HEK293 (cell line): Measurements from ENCODE around the gene LOXL1.

Experiments used
- REST ChIP-seq: fragments of 450-650 bp; formaldehyde crosslinking; IDR thresholded peaks from 2 replicates; pipeline ENCODE4 v1.5.1; 2016; ENCODE audit warnings: missing biosample characterization, missing genetic modification characterization
- SP2 ChIP-seq: fragments of 450-650 bp; formaldehyde crosslinking; IDR thresholded peaks from 2 replicates; pipeline ENCODE4 v1.5.1; 2016; ENCODE audit warnings: missing biosample characterization, missing genetic modification characterization
- YY1 ChIP-seq: fragments of 450-650 bp; formaldehyde crosslinking; IDR thresholded peaks from 2 replicates; pipeline ENCODE4 v1.5.1; 2018; ENCODE audit warnings: missing biosample characterization, missing genetic modification characterization
- ZBTB7A ChIP-seq: fragments of 450-650 bp; formaldehyde crosslinking; IDR thresholded peaks from 2 replicates; pipeline ENCODE4 v1.5.1; 2016; ENCODE audit warnings: low read depth, missing biosample characterization, missing genetic modification characterization
- ZFP41 ChIP-seq: fragments of 450-650 bp; formaldehyde crosslinking; IDR thresholded peaks from 2 replicates; pipeline ENCODE4 v1.5.1; 2016; ENCODE audit warnings: missing biosample characterization, missing genetic modification characterization, borderline replicate concordance
- ZNF24 ChIP-seq: fragments of 450-650 bp; formaldehyde crosslinking; IDR thresholded peaks from 2 replicates; pipeline ENCODE4 v1.5.1; 2016; ENCODE audit warnings: missing biosample characterization, missing genetic modification characterization
- ZNF335 ChIP-seq: fragments of 450-650 bp; formaldehyde crosslinking; conservative IDR thresholded peaks from 2 replicates; pipeline ENCODE4 v1.5.1; 2016; ENCODE audit warnings: missing biosample characterization, missing genetic modification characterization
- ZNF416 ChIP-seq: fragments of 450-650 bp; formaldehyde crosslinking; IDR thresholded peaks from 2 replicates; pipeline ENCODE4 v1.5.1; 2016; ENCODE audit warnings: missing biosample characterization, missing genetic modification characterization
- ZNF596 ChIP-seq: fragments of 450-650 bp; IDR thresholded peaks from 2 replicates; pipeline ENCODE4 v1.5.0; 2018; ENCODE audit warnings: missing biosample characterization, mild to moderate bottlenecking, missing genetic modification characterization, moderate library complexity
- ZNF791 ChIP-seq: fragments of 450-650 bp; formaldehyde crosslinking; IDR thresholded peaks from 2 replicates; pipeline ENCODE4 v1.5.1; 2016; ENCODE audit warnings: missing biosample characterization, missing genetic modification characterization
- TF ChIP-seq, protein P1 (sequence below): fragments of 450-650 bp; formaldehyde crosslinking; IDR thresholded peaks from 2 replicates; pipeline ENCODE4 v1.5.1; 2016; ENCODE audit warnings: missing biosample characterization, missing genetic modification characterization
- TF ChIP-seq, protein P2 (sequence below): fragments of 450-650 bp; formaldehyde crosslinking; IDR thresholded peaks from 2 replicates; pipeline ENCODE4 v1.5.1; 2016; ENCODE audit warnings: missing biosample characterization, missing genetic modification characterization
- TF ChIP-seq, protein P3 (sequence below): fragments of 450-650 bp; formaldehyde crosslinking; IDR thresholded peaks from 2 replicates; pipeline ENCODE4 v1.5.0; 2017; ENCODE audit warnings: missing biosample characterization, missing genetic modification characterization, borderline replicate concordance
- TF ChIP-seq, protein P4 (sequence below): fragments of 450-650 bp; formaldehyde crosslinking; conservative IDR thresholded peaks from 2 replicates; pipeline ENCODE4 v1.5.1; 2016; ENCODE audit warnings: low read depth, missing biosample characterization, missing genetic modification characterization

DNA sequence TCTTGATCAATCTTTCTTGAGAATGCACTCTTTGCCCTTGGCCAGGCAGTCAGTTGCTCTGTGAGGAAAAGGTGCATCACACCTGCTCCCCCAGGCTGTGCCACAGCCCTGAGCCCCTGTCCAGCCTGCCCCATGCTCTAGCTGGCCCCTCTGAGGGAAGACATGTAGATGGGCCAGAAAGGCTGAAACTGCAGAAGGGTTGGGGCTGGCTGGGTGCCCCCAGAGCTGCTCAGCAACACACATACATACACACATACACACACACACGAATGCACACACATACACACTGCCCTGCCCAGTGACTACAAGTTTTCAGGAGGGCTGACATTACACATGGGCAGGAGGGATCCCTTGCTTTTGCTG, 36.5 kb upstream of the LOXL1 start:
- no peak for TF ChIP-seq SP2 (tag by site-specific recombination)
- TF ChIP-seq, protein P1, sequence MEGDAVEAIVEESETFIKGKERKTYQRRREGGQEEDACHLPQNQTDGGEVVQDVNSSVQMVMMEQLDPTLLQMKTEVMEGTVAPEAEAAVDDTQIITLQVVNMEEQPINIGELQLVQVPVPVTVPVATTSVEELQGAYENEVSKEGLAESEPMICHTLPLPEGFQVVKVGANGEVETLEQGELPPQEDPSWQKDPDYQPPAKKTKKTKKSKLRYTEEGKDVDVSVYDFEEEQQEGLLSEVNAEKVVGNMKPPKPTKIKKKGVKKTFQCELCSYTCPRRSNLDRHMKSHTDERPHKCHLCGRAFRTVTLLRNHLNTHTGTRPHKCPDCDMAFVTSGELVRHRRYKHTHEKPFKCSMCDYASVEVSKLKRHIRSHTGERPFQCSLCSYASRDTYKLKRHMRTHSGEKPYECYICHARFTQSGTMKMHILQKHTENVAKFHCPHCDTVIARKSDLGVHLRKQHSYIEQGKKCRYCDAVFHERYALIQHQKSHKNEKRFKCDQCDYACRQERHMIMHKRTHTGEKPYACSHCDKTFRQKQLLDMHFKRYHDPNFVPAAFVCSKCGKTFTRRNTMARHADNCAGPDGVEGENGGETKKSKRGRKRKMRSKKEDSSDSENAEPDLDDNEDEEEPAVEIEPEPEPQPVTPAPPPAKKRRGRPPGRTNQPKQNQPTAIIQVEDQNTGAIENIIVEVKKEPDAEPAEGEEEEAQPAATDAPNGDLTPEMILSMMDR (tag by site-specific recombination), result no peak
- no peak for TF ChIP-seq ZNF791
- no peak for TF ChIP-seq ZBTB7A (tag by site-specific recombination)
- TF ChIP-seq ZNF335 (tag by site-specific recombination), result no peak
- no peak for TF ChIP-seq REST (tag by site-specific recombination)
- TF ChIP-seq YY1 (tag by site-specific recombination), result no peak
- TF ChIP-seq, protein P2, sequence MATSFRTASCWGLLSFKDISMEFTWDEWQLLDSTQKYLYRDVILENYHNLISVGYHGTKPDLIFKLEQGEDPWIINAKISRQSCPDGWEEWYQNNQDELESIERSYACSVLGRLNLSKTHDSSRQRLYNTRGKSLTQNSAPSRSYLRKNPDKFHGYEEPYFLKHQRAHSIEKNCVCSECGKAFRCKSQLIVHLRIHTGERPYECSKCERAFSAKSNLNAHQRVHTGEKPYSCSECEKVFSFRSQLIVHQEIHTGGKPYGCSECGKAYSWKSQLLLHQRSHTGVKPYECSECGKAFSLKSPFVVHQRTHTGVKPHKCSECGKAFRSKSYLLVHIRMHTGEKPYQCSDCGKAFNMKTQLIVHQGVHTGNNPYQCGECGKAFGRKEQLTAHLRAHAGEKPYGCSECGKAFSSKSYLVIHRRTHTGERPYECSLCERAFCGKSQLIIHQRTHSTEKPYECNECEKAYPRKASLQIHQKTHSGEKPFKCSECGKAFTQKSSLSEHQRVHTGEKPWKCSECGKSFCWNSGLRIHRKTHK (tag by site-specific recombination), result no peak
- TF ChIP-seq ZNF24, result no peak
- TF ChIP-seq, protein P3, sequence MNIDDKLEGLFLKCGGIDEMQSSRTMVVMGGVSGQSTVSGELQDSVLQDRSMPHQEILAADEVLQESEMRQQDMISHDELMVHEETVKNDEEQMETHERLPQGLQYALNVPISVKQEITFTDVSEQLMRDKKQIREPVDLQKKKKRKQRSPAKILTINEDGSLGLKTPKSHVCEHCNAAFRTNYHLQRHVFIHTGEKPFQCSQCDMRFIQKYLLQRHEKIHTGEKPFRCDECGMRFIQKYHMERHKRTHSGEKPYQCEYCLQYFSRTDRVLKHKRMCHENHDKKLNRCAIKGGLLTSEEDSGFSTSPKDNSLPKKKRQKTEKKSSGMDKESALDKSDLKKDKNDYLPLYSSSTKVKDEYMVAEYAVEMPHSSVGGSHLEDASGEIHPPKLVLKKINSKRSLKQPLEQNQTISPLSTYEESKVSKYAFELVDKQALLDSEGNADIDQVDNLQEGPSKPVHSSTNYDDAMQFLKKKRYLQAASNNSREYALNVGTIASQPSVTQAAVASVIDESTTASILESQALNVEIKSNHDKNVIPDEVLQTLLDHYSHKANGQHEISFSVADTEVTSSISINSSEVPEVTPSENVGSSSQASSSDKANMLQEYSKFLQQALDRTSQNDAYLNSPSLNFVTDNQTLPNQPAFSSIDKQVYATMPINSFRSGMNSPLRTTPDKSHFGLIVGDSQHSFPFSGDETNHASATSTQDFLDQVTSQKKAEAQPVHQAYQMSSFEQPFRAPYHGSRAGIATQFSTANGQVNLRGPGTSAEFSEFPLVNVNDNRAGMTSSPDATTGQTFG (tag by site-specific recombination), result no peak
- no peak for TF ChIP-seq ZNF596 (tag by site-specific recombination)
- no peak for TF ChIP-seq ZFP41 (tag by site-specific recombination)
- TF ChIP-seq, protein P4, sequence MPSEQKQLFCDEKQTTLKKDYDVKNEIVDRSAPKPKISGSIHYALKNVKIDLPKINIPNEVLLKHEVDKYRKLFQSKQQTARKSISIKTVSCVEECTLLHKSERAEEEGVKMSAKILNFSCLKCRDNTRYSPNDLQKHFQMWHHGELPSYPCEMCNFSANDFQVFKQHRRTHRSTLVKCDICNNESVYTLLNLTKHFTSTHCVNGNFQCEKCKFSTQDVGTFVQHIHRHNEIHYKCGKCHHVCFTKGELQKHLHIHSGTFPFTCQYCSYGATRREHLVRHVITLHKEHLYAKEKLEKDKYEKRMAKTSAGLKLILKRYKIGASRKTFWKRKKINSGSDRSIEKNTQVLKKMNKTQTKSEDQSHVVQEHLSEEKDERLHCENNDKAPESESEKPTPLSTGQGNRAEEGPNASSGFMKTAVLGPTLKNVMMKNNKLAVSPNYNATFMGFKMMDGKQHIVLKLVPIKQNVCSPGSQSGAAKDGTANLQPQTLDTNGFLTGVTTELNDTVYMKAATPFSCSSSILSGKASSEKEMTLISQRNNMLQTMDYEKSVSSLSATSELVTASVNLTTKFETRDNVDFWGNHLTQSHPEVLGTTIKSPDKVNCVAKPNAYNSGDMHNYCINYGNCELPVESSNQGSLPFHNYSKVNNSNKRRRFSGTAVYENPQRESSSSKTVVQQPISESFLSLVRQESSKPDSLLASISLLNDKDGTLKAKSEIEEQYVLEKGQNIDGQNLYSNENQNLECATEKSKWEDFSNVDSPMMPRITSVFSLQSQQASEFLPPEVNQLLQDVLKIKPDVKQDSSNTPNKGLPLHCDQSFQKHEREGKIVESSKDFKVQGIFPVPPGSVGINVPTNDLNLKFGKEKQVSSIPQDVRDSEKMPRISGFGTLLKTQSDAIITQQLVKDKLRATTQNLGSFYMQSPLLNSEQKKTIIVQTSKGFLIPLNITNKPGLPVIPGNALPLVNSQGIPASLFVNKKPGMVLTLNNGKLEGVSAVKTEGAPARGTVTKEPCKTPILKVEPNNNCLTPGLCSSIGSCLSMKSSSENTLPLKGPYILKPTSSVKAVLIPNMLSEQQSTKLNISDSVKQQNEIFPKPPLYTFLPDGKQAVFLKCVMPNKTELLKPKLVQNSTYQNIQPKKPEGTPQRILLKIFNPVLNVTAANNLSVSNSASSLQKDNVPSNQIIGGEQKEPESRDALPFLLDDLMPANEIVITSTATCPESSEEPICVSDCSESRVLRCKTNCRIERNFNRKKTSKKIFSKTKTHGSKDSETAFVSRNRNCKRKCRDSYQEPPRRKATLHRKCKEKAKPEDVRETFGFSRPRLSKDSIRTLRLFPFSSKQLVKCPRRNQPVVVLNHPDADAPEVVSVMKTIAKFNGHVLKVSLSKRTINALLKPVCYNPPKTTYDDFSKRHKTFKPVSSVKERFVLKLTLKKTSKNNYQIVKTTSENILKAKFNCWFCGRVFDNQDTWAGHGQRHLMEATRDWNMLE, result no peak
- TF ChIP-seq ZNF416, result no peak
